Hepatic stellate cell (primary cell): ENCODE data around the gene UQCC2.

ENCODE experiments used
- DNase-seq: peaks from one replicate; pipeline ENCODE4 v3.0.0; 2011; ENCODE audit warnings: low spot score

The UQCC2 gene

DNA sequence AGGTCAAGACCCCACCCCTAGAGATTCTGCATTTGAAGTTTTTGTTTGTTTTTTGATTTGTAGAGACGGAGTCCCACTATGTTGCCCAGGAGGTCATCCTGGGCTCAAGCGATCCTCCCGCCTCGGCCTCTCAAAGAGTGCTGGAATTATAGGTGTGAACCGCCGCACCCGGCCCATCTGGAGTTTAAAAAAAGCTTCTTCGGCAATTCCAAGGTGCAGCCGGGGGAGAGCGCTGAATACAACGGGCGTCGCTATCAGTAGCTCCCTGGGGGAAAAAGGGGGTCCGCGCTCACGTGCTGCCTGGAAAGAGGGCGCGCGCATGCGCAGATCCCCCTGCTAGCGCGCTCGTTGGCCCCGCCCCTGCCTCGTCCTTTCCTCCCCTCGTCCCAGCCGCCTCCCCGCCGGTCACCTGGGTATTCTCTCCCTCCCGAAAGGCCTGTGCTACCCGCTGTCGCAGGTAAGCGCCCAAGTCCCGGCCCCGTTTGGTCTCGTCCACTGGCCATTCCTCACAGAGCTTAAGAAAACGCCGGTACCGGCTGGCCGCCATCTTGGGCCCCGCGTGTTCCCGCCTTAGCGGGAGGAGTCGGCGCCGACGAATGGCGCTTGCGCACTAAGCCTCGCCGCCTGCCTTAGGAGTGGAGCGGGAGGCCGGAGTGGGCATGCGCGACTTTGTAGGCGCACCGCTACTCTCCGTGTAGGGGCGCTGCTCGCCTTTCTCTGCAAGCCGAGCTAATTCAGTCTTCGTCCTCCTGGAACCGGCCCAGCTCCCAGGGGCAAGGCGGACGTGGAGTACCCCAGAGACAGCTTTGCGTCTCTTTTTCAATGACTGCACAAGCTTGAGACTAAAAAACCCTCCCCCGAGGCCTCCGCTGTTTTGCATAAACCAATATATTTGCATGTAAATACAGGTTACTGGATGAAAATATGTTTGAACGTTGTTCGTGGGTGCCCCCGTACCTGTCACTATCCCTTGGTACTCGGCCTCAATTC lies at the start of gene UQCC2:
TSS of gene UQCC2 (minus strand) at position 561 of the 990 bp plus-strand sequence. CDS start at position 547, 14 bp downstream.
- peak; percentile 98 for DNase-seq

DNA sequence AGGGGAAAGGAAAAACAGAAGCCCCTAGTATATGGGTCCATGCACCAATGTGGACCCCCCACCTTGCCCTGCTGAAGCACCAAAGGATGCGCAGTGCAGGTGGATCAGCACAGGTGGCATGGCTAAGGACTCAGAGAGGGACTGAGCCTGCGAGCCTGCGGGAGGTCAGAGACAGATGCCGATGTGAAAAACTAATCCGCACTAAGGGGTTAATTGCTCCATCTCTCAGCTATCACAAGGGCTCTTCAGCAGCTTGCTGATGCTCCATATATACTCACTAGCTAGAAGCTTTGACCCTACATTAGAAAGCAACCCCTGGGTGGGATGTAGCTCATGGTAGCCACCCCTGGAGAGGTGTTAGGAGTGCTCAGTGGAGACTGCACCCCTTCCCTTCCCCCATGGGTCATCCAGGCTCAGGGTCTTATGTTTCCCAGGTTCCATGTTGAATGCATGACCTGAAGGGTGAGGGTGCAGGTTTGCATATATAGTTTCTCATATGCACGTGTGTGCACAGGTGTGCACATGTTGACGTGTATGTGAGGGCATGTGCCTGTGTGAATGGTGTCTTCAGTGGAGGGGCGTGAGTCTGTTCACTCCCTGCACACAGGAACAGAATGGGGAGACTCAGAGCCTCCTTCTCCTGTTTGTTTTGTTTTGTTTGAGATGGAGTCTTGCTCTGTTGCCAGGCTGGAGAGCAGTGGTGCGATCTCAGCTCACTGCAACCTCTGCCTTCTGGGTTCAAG lies 48.6 kb upstream of the UQCC2 start:
- DNase-seq, result no peak

DNA sequence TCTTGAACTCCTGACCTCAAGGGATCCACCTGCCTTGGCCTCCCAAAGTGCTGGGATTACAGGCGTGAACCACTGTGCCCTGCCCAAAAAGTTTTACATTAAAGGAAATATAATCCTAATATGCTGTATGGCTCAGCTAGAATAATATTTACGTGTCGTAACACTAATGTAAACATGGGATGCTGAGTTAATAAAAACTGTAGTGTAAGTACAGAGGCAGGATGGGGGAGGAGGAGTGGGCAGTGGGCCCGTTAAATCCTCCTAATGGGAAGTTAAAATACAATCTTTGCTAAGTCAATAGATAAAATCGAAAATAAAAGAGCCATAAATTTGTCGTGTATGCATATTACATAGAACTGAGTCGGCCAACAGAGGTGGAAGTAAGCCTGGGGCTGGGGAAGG lies 47.3 kb upstream of the UQCC2 start:
- DNase-seq, result no peak

DNA sequence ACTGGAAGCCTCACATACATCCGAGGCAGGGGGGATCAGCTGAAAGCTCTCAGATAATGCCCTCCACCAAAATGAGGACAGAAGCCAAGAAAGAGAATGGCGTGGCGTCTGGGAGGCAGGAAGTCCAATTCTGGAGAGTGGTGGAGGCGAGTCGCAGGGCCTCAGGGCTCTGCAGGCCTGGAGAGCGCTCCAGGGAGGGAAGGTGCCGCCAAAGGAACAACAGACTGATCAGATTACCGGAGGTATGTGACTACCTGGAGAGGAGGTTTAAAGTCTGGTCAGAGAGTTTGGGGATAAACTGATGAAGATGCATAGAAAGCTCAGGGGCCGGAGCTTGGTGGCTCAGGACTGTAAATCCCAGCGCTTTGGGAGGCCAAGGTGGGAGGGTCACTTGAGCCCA lies 46.4 kb upstream of the UQCC2 start:
- DNase-seq, result no peak

DNA sequence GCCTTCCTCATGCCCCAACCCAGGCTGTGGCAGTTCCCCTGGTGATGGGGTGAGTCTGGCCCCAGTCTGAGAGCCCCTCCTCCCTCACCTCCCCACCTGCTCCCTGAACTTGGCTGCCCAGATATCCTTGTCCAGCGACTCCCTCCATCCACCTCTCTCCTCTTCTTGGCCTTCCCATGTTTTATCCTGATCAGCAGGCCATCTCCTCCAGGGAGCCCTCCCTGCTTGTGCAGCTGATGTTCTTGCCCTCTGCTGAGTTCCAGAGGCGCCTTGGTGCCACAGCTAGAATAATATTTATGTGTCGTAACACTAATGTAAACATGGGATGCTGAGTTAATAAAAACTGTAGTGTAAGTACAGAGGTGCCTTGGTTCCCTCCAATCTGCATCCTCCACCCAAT lies 45.6 kb upstream of the UQCC2 start:
- DNase-seq, result no peak

DNA sequence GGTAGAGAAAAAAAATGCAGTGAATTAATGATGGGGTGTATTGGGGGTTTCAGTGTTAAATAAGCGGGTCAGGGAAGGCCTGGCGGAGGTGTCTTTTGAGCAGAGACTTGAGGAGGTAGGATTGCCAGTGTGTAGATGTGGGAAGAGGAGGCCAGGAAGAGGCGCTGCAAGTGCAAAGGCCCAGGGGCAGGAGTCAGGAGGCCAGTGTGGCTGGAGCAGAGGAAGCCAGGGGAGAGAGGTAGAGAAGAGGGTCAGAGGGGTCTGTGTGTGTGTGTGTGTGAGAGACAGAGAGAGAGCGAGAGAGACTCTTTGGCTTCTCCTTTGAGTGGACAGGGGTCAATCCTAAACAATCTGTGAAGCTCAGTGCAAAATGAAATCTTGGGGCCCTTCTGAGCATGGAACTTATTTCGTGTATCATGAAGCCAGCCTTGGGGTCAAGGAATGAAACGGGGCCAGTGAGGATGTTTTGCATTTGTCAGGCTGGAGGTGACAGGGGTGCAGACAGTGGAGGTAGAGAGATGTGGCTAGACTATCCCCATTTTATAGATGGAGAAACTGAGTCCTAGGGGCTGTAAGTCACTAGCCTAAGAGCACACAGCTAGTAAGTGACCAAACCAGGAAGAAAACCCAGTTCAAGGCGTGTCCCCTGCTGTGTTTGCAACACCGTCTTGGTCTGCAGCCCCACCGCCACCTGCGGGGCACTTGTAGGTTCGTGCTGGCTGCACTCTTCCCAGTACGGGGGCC lies 44.9 kb upstream of the UQCC2 start:
- no peak for DNase-seq

DNA sequence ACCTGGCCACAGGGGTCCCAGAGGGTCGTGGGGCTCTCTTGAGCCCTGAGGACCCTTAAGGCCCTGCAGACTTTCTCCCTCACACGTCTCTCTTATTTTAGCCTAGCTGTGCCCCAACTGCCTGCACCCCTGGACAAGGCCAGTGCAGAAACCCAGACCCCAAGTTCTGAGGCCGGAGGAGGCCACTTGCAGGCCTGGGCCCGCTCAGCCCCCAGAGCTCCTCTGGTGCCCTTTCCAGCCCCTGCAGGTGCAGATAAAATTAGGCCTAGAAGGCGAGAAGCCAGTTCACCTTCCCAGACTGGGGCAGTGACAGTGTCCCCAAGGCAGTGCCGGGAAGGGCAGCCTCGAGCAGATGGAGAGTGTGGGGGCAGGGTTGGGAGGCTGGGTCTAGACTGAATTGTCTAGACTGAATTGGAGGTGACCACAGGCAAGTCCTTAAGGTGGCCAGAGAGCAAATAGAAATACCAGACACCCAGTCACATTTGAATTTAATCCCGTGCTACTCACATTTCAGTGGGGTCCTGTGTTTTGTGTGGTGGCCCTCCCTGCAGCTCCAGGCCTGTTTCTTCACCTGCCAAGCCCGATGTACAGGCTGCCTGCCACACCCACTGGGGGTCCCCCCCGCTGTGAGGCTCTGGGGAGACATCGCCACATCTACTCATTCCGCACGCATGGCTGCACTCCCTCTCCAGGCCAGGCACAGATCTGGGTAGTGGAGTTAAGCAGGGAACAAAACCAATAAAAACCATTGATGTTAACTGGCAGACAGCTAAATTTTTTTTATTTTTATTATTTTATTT lies 43.8 kb upstream of the UQCC2 start:
- DNase-seq, result no peak

DNA sequence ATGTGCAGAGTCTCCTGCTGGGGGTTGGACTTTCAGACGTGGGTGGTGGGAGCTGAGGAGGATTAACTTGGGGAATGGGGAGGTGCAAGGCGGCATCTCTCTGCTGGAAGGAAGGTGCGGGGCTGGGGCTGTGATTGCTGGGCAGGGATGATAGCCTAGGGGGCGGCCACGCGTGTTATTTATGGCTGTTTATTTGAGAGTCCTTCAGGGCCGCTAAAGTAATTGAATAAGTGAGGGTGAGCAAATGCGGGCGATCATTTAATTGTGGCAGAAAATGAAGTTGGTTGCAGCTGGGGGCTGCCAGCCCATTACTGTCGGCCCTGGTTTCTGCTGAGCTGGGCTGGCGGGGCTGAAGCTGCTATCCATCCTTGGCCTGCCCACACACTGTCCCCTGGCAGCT lies 42.7 kb upstream of the UQCC2 start:
- no peak for DNase-seq

DNA sequence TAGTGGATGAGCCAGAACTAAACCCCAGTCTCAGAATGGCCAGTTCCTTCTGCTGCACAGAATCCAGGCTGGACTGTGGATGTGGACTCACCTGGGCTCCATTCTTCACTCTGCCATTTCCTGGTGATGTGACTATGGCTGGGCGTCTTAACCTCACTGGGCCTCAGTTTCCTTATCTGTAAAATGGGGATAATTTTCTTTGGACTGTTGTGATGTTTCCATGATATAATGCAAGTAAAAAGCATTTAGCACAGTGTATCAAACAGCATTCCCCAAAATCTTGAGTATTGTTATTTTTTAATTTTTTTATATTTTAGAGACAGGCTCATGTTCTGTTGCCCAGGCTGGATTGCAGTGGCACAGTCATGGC lies 41.1 kb upstream of the UQCC2 start:
- no peak for DNase-seq

DNA sequence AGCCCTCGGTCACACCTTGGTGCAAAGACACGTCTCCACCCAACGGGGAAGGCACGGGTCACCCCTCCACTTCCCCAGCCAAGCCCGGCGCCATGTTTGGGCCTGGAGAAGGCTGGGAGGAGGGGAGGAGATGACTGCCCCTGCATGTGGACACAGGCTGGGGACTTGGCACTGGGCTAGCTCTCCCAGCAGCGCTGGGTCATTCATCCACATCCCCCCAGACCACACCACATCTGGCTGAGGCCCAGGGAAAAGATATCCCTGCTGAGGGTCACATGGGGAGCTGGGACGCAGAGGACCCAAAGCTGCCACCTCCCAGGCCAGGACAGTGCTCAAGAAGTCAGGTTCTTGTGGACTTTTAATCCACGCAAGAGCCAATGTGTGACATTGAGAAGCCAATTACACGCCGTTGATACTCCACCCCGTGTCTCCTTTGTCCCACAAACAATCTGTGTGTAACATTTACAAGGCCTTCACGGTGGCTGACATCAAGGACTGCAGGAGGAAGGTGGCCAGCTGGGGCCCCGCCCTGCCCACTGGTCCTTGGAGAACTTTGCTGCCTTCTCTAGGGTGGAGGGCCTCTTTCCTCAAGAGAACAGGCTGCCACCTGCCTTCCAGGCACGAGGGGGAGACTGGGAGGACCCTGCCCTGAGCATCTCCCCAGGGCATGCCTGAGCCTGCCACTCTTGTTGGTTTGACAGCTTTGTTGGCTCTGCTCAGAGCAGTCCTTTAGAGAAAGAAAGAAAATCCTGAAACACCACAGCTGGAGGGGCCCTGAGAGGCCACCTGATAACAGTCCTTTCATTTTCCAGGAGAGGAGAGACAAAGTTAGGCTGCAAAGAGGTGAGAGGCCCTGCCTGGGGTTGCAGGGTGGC lies 40.5 kb upstream of the UQCC2 start:
- DNase-seq, result no peak

DNA sequence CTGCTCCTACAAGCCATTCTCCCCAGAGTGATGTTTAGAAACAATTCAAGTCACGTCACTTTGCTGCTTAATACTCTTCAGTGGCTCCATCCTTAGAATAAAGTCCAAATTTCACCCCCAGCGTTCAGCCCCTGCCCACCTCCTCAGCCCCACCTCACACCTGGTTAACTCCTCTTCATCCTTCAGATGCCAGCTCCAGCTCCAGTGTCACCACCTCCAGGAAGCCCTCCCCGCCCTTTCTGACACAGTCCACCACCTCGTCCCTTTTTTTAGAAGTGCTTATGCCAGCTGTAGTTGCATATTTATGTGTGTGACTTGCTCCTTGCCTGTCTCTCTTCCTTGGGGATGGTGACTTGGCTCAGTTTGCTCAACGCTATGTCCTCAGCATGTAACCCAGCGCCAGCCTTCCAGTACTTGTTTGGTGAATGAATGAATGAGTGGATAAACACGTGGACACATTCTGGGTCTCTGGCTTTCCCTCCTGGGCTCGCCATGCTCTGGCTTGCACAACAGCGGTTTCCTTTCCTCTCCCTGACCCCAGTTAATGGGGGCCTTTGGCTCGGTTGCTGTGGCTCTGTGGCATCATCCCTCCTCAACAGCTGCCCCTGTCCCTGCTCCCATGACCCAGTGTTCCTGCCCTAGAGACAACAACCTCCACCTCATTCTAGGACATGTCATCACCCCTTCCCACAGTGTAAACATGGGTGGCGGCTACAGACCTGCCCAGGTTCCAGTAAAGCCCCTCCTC lies 38.9 kb upstream of the UQCC2 start:
- DNase-seq, result no peak

DNA sequence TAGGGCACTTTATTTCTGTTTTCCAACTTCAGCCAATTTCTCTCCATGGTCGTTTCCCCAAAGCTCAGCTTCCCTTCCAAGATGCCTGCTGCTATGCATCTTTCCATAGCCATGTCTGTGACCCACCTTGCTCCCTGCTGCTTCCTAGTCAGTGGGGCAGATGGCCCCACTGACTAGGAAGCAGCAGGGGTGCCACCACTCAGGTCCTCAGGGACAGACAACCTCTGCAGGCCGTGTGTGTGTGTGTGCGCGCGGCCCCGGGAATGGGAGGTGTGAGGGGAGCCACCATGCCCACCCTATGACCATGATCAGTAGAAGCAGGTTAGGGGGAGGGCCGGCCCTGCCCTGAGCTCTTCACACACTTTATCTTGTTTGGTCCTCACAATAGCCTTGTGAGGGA lies 37.9 kb upstream of the UQCC2 start:
- no peak for DNase-seq

DNA sequence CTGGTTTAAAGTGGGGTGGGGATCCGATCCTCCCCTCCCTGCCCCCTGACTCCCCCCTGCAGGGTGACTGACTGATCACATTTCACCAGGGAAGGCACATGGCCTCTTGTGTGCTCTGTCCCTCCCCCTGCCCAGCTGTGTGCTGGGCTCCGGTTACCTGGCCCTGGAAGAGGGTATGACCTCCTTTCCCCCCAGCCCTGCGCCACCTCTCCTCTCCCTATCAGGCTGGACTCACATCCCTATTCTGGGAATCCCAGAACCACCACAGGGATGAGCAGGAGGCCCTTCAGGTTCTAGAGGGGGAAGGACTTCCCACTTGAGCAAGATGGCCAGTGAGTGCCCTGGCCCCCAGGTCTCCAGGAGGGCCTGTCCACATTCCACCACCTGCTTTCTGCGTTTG lies 37.3 kb upstream of the UQCC2 start:
- DNase-seq, result no peak

DNA sequence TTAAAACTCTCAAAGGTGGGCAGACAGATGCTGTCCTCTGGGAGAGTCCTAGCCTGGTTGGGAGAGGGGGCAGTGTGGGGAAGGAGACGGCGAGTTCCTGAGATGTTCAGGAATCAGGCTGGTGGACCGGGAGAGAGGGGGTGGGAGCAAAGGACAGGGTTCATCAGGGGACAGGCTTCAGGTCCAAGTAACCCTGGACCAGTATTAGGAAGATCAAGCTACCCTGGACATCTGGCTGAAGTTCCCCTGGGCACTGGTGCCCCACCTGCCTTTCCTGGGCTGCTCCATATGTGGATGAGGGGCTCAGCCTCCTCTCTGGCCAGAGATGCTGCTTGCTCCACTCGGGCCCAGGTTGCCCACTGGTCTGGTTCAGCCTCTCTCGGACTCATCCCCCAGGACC lies 36.3 kb upstream of the UQCC2 start:
- no peak for DNase-seq

DNA sequence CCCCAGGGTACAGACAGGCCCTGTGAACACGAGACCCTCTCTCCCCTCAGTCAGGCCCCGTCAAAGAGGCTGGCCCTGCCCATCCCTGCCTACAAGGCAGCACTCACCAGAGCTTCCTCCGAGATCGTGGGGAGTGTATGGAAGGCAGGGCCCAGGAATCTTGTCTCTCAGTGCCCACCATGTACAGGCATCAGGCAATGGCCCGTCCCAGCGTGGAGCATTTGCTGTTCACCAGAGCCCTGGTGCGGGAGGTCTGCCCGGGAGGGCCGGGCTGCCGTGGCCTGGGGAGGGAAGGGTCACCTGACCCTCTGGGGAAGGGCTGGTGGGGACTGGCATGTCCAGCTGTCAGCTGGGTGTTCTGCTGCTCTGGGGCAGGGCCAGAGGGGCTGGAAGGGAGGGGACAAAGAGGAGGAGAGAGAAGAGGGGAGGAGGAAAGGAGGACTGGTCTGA lies 35.2 kb upstream of the UQCC2 start, which contains the start of gene IP6K3:
TSS of gene IP6K3 (minus strand) at position 255 of the 450 bp plus-strand sequence. CDS start 11,429 bp downstream, outside the sequence.
- no peak for DNase-seq

DNA sequence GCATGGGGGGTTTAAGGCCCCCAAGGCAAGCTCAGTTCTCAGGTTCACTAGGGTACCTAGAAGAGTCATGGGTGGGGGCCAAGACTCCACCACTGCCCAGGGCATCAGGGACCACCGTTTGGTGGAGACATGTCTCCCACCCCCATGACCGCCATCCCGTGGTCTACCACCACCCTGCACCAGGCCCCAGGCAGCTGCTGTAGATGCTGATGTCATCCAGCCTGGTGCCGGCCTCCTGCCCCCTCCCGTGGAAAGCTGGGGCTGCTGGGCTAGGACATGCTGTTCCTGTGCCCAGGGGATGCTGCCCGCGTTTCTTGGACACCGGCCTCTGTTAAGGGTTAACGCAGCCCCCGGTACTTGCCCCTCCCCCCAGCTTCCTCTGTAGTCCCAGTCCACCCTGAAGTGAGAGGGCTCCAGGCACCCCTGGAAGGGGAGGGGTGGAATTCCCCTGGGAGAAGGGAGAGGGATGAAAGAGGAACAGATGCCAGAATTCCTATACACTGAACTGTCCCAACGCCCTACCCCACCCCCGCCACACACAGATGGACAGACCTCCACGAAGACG lies 34.6 kb upstream of the UQCC2 start:
- DNase-seq, result peak; percentile 88

DNA sequence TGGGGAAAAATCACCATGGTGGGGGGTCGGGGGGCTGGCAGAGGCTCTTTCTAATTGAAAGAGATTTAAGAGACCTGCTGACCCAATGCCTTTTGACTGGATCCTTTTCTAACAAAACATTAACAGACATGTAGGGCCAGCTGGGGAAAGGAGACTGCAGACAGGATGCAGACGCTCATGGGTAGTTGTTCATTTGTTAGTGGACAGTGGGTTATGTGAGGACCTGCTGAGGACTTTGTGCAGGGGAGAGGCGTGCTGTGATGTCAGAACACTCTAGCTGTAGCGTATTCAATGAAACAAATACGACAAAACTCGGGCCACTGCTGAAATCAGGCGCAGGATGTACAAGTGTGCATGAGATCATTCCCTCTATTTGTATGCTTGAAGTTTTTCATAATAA lies 34.0 kb upstream of the UQCC2 start:
- DNase-seq, result no peak

DNA sequence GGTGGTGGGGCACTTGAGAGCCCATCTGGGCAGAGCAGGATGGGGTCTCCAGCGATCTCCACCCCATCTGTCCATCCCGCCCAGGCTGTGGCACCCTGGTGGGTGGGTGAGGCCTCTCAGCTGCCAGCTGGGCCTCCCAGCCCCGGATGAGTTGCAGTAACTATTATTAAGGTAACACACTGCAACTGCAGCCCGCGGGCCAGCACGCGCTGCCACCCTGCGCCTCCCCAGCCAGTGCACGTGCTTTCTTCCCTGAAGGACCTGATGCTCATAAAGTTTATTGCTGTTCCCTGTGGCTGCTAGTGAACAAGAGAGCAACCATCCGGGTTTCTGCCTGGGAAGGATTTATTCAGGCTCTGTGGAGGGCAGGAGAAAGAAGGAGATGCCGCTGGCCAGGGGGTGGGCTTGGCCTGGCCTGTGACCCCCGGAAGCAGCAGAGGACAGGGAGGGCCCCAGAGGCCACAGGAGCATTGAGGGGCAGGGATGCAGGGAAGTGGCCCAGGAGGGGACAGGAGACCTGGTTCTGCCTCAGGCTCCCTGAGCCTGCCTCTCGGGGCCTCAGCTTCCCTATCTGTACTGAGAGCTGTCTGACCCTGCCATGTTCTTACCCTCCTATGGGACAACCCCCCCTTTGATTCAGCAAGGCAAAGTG lies 33.5 kb upstream of the UQCC2 start:
- no peak for DNase-seq
